ENCODE results near the gene P4HA2. TPM values are rescaled to one million over a fixed set of nuclear protein-coding genes. Genes with fewer than 3 reads are reported as not detected.

P4HA2 gene
- total and polyA plus RNA-seq, 2 donors (not counting 3 experiments of a cell fraction or from before 2014, with no cell fraction given), result 37.6 to 58.7 TPM

- Histone ChIP-seq H2AFZ (ENCODE audit: low read depth, low read length) (no peak overlapping the region), H3K79me2 (ENCODE audit: control insufficient read depth, insufficient read depth, low read length) (no peaks in the 10 kb centered on the region), H3K36me3 (ENCODE audit: control insufficient read depth in 2 of 2, extremely low read depth in 1 of 2, insufficient read depth in 2 of 2, low read length in 2 of 2) (peaks cover 4 to 12% of the 10 kb centered on the region in 2 experiments), H3K4me3 (replicated peaks in 1 of 3; ENCODE audit: insufficient read depth in 1 of 3, low read depth in 1 of 3, low read length in 3 of 3) (no peak overlapping the region), H3K9ac (replicated peaks; ENCODE audit: extremely low read depth, insufficient read depth, low read length) (no peak overlapping the region), H3K4me1 (ENCODE audit: control insufficient read depth, extremely low read depth, insufficient read depth, low read length) (no peaks in the 10 kb centered on the region), H3K9me1 (replicated peaks; ENCODE audit: control insufficient read depth, extremely low read depth, insufficient read depth, low read length) (no peaks in the 10 kb centered on the region), H3K27ac (ENCODE audit: insufficient read depth, low read depth, low read length) (no peak overlapping the region), H3K9me3 (replicated peaks; ENCODE audit: control insufficient read depth, insufficient read depth, low read length) (no peaks in the 10 kb centered on the region), H3K27me3 (ENCODE audit: control insufficient read depth in 2 of 2, insufficient read depth in 2 of 2, low read length in 2 of 2) (no peaks in the 10 kb centered on the region), H3K4me2 (ENCODE audit: insufficient read depth, low read length) (no peak overlapping the region), H4K20me1 (replicated peaks; ENCODE audit: control insufficient read depth, extremely low read depth, insufficient read depth, low read length) (no peaks in the 10 kb centered on the region)
- FAIRE-seq (no peak), DNase-seq (ENCODE audit: low read depth, low spot score) (no peak)
- BruUV-seq (replicated peaks), result no TSS peak
- POLR2A ChIA-PET, result no interaction called here
- dilution Hi-C loops (cut with MboI; ENCODE audit: extremely low pct_ligation_motif_present, low sequenced_read_pairs) (no loop called here), intact Hi-C loops (cut with micrococcal nuclease) (no loop called here)
- no peak for TF ChIP-seq JUN (IDR thresholded peaks at IDR 0.05; ENCODE audit: borderline replicate concordance, insufficient read depth, insufficient read length, low read depth)
- TF ChIP-seq POLR2A (IDR thresholded peaks at IDR 0.05; ENCODE audit: low read depth, low read length), result no peak
- TF ChIP-seq GATA2 (IDR thresholded peaks at IDR 0.05; ENCODE audit: insufficient read depth, insufficient read length, low read depth, low read length), result no peak
- TF ChIP-seq FOS (IDR thresholded peaks at IDR 0.05; ENCODE audit: borderline replicate concordance, insufficient read depth, low read length), result no peak
- TF ChIP-seq MYC (IDR thresholded peaks at IDR 0.05; ENCODE audit: low read depth, low read length), result no peak
- no peak for TF ChIP-seq POLR2AphosphoS5 (IDR thresholded peaks at IDR 0.05; ENCODE audit: insufficient read depth, low read depth, low read length)
- no peak for TF ChIP-seq CTCF (IDR thresholded peaks at IDR 0.05; ENCODE audit: extremely low read depth in 1 of 2, insufficient read depth in 1 of 2, low read depth in 1 of 2, low read length in 2 of 2)
- no peak for TF ChIP-seq EZH2 (IDR thresholded peaks at IDR 0.05; ENCODE audit: borderline replicate concordance, low read depth, low read length, severe bottlenecking)
- TF ChIP-seq MAX (IDR thresholded peaks at IDR 0.05; ENCODE audit: insufficient read depth, insufficient read length), result no peak
- CTCF ChIA-PET, result interaction anchor here (3.4 kb wide), 1 partner anchor 34 kb away, joined by 14 read pairs; no protein-coding TSS in a partner anchor
Measured at GRCh38 chr5:132204371-132205135, 23.1 kb downstream of the P4HA2 start.

Measured in endothelial cell of umbilical vein (primary cell).